ENCODE measurements around the gene AKAP5. TPM values are rescaled to one million over a fixed set of nuclear protein-coding genes. Genes with fewer than 3 reads are reported as not detected.
"Not testable (repeated sequence)": the region's sequence is repeated elsewhere in the genome, so short reads cannot be mapped to it uniquely, and the experiment has no call there.

Gene AKAP5
- total RNA-seq, 3 donors from 2014 or later, result 0.96 to 1.2 (median 0.98) TPM

DNA sequence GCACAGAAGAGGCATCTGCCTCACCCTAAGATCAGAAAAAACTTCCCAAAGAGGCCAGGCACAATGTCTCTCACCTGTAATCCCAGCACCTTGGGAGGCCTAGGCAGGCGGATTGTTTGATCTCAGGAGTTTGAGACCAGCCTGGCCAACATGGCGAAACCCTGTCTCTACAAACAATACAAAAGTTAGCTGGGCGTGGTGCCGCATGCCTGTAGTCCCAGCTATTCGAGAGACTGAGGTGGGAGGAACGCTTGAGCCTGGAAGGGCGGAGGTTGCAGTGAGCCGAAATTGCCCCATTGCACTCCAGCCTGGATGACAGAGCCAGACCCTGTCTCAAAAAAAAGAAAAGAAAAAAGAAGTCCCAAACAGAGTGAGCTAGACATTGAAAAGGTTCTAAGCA is 43.7 kb downstream of the AKAP5 start:
- Histone ChIP-seq H3K27me3 (no peaks in the 10 kb centered on the region), H3K36me3 (no peaks in the 10 kb centered on the region), H3K4me1 (peaks cover 0 to 8% of the 10 kb centered on the region in 2 donors), H3K4me3 (no peak overlapping the region), H3K27ac (no peak overlapping the region), H3K9me3 (no peaks in the 10 kb centered on the region)
- TF ChIP-seq POLR2A (IDR thresholded peaks at IDR 0.05) (no peak), POLR2AphosphoS5 (IDR thresholded peaks at IDR 0.05) (no peak)
- TF ChIP-seq, protein P1, sequence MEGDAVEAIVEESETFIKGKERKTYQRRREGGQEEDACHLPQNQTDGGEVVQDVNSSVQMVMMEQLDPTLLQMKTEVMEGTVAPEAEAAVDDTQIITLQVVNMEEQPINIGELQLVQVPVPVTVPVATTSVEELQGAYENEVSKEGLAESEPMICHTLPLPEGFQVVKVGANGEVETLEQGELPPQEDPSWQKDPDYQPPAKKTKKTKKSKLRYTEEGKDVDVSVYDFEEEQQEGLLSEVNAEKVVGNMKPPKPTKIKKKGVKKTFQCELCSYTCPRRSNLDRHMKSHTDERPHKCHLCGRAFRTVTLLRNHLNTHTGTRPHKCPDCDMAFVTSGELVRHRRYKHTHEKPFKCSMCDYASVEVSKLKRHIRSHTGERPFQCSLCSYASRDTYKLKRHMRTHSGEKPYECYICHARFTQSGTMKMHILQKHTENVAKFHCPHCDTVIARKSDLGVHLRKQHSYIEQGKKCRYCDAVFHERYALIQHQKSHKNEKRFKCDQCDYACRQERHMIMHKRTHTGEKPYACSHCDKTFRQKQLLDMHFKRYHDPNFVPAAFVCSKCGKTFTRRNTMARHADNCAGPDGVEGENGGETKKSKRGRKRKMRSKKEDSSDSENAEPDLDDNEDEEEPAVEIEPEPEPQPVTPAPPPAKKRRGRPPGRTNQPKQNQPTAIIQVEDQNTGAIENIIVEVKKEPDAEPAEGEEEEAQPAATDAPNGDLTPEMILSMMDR (IDR thresholded peaks at IDR 0.05), result no peak
- intact Hi-C loops (cut with DNase I; ENCODE audit: low total_unique reads), result no loop called here
- no peak for DNase-seq (ENCODE audit: low spot score in 2 of 2)

DNA sequence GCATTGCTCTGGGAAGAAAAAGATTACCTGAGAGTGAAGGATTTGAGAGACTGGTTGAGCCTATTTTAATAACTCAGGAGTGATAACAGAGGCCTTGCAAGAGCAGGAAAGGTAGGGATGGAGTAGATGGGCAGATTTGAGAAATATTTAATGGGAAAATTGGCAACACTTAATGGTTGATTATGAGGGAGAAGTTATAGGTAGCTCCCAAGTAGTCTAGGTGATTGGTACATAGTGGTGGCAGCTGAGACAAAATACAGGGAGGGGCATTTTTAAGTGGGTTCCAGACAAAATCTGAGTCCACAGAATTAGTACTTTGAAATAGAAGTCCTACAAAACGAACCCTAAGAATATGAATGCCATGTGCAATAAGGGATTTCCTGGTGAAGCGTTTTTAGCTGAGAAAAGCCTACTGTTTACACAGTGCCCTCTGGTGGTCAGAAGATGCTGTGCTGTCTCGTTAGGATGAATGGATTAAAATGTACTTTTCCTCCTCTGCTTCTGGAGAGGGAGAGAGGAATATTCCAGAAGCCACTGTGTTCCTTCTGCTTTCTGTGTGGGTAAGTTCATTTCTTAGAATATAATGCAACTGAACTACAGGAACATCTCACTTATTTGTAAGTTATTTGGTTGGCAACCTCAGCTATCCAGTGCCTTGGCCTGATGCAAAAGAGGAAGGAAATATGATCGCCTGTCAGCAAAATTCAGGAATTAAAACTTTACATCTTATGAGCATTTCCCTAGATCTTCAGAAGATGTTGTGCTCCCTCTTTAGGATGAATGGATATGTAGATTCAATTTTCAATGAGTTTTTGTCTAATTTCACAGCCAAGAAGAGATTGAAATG is 45.7 kb downstream of the AKAP5 start:
- intact Hi-C loops (cut with DNase I; ENCODE audit: low total_unique reads), result no loop called here
- H3K27me3 ChIP-seq, result no peaks in the 10 kb centered on the region
- H3K4me1 ChIP-seq, result peaks cover 0 to 15% of the 10 kb centered on the region in 2 donors
- DNase-seq (ENCODE audit: low spot score in 2 of 2), result peak; percentile 59
- H3K9me3 ChIP-seq, result no peaks in the 10 kb centered on the region
- TF ChIP-seq, protein P1 (IDR thresholded peaks at IDR 0.05), result peak; percentile 63 to 82 (median 73)
- TF ChIP-seq POLR2AphosphoS5 (IDR thresholded peaks at IDR 0.05) (no peak), POLR2A (IDR thresholded peaks at IDR 0.05) (no peak)
- no peak overlapping the region for H3K4me3 ChIP-seq
- peak overlapping the region; percentile 6 for H3K27ac ChIP-seq
- H3K36me3 ChIP-seq, result no peaks in the 10 kb centered on the region

DNA sequence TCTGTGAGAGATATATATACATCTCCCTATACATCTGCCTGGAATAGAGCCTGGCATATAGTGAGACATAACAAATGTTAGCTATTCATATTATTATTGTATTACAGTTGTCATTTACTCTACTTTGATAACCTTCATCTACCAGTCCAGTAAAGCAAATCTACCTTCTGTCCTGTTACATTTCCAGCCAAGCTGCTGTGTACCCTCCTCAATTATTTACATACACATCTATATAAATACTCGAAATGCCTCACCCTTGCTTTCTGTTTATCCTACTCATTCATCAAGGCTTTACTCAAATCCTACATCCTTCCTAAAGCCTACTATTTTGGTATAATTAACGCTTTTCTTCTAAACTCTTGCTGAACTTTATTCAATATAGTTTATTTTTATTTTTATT is 48.0 kb downstream of the AKAP5 start:
- no peaks in the 10 kb centered on the region for H3K27me3 ChIP-seq
- TF ChIP-seq, protein P1 (IDR thresholded peaks at IDR 0.05), result no peak
- TF ChIP-seq POLR2AphosphoS5 (IDR thresholded peaks at IDR 0.05), result no peak
- no peak for TF ChIP-seq POLR2A (IDR thresholded peaks at IDR 0.05)
- peaks cover 0 to 8% of the 10 kb centered on the region in 2 donors for H3K4me1 ChIP-seq
- intact Hi-C loops (cut with DNase I; ENCODE audit: low total_unique reads), result no loop called here
- no peaks in the 10 kb centered on the region for H3K9me3 ChIP-seq
- no peak for DNase-seq (ENCODE audit: low spot score in 2 of 2)
- H3K4me3 ChIP-seq, result no peak overlapping the region
- H3K27ac ChIP-seq, result no peak overlapping the region
- H3K36me3 ChIP-seq, result no peaks in the 10 kb centered on the region

DNA sequence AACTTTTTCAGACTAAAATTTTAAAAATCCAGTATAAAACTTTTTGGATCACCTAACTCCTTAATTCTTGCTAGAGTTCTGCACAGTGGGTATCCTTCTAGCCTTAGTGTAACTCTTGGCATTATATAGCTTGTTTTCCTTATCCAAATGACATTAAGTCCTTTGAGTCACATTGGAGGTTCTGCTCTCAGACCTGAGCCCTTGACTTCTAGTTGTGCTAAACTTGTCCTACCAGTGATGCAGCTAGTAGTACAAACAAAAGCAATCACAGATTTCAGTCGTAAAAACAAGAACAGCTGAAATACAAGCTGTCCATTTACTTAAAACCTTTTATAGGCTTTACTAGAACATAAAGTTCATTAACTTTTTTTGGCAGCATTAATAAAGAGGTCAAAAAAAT is 49.8 kb downstream of the AKAP5 start:
- Histone ChIP-seq H3K4me3 (no peak overlapping the region), H3K4me1 (peaks cover 0 to 8% of the 10 kb centered on the region in 2 donors), H3K27me3 (no peaks in the 10 kb centered on the region), H3K36me3 (no peaks in the 10 kb centered on the region), H3K27ac (peak overlapping the region in 1 of 2 donors; percentile 20), H3K9me3 (no peaks in the 10 kb centered on the region)
- intact Hi-C loops (cut with DNase I; ENCODE audit: low total_unique reads), result no loop called here
- DNase-seq (ENCODE audit: low spot score in 2 of 2), result no peak
- TF ChIP-seq POLR2AphosphoS5 (IDR thresholded peaks at IDR 0.05), result no peak
- TF ChIP-seq, protein P1 (IDR thresholded peaks at IDR 0.05), result no peak
- no peak for TF ChIP-seq POLR2A (IDR thresholded peaks at IDR 0.05)

DNA sequence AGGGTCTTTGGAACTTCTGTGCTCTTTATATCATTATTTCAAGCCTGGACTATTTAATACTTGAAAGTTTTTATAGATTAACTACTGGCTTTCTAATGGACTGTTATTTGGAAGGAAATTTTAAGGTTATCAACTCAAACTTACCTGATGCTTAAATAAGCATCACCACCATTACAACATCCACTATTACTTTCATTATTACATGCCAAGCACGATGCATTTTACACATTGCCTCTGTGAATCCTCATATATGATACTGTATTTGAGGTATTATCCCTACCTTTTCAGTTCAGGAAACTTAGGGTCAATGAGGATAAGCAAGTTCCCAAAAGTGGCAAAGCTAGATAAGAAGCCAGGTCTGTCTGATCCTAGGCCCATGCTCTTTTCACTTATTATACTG is 51.7 kb downstream of the AKAP5 start:
- Histone ChIP-seq H3K4me3 (no peak overlapping the region), H3K27ac (no peak overlapping the region), H3K4me1 (peaks cover 0 to 8% of the 10 kb centered on the region in 2 donors), H3K9me3 (no peaks in the 10 kb centered on the region), H3K36me3 (no peaks in the 10 kb centered on the region), H3K27me3 (no peaks in the 10 kb centered on the region)
- TF ChIP-seq POLR2AphosphoS5 (IDR thresholded peaks at IDR 0.05) (no peak), POLR2A (IDR thresholded peaks at IDR 0.05) (no peak)
- TF ChIP-seq, protein P1 (IDR thresholded peaks at IDR 0.05), result no peak
- intact Hi-C loops (cut with DNase I; ENCODE audit: low total_unique reads), result no loop called here
- DNase-seq (ENCODE audit: low spot score in 2 of 2), result no peak

DNA sequence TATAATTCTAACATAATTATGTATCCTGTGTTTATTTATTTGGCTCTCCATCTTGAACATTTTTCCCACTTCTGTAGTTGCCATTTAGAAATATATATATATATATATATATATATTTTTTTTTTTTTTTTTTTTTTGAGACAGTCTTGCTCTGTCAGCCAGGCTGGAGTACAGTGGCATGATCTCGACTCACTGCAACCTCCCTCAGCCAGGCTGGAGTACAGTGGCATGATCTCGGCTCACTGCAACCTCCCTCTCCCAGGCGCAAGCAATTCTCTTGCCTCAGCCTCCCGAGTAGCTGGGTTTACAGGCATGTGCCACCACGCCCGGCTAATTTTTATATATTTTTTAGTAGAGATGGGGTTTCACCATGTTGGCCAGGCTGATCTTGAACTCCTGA is 52.4 kb downstream of the AKAP5 start:
- H3K27ac ChIP-seq; H3K9me3 ChIP-seq; H3K27me3 ChIP-seq; H3K4me3 ChIP-seq; DNase-seq (ENCODE audit: low spot score in 2 of 2); H3K36me3 ChIP-seq; H3K4me1 ChIP-seq; intact Hi-C loops (cut with DNase I; ENCODE audit: low total_unique reads): not testable (repeated sequence)
